Epidermal melanocyte (primary cell): Measurements from ENCODE around the gene GTF2E1.
"Not testable (repeated sequence)": the region's sequence is repeated elsewhere in the genome, so short reads cannot be mapped to it uniquely, and the experiment has no call there.

ENCODE experiments used
- DNase-seq: peaks from one replicate; pipeline ENCODE4 v3.0.0; 2011; ENCODE audit warnings: low spot score; ENCODE audit not compliant: insufficient read length

The GTF2E1 gene

DNA sequence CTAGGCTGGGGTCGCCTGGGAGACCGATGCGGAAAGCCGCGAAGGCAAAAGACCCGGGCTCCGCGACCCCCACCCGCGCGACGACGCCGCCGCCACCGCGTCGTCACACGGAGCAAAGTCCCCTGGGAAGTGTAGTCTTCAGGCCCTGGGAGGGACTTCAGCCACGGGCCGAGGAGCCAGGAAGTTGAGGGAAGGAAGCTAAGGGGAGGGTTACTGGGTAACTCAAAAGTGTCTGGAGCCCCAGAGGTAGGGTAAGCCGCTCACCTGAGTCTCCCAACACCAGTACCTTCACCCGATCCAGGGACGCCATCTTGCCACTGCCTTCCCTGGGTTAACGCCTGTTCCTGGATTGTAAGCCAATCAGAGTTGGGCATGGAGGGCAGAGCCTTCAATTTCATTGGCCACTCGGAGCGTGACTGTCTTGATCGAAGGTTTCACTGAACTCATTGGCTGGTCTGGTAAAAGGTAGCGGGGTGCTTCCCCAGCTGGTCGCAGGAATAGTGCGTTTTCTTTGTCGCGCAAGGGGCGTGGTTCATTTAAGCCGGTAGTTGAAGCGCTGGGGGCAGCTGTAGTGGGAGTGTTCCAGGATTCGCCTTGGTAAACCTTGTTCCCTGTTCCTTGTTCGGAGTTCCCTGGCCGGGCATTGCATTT is at the start of gene GTF2E1, which contains the start of gene RABL3:
Gene GTF2E1 (plus strand): TSS at position 547 of the 651 bp plus-strand sequence. CDS start 7,809 bp downstream, outside the sequence.
Gene RABL3 (minus strand): TSS at position 319 of the 651 bp plus-strand sequence. CDS start 9 bp downstream, at position 310.
- peak; percentile 97 for DNase-seq

DNA sequence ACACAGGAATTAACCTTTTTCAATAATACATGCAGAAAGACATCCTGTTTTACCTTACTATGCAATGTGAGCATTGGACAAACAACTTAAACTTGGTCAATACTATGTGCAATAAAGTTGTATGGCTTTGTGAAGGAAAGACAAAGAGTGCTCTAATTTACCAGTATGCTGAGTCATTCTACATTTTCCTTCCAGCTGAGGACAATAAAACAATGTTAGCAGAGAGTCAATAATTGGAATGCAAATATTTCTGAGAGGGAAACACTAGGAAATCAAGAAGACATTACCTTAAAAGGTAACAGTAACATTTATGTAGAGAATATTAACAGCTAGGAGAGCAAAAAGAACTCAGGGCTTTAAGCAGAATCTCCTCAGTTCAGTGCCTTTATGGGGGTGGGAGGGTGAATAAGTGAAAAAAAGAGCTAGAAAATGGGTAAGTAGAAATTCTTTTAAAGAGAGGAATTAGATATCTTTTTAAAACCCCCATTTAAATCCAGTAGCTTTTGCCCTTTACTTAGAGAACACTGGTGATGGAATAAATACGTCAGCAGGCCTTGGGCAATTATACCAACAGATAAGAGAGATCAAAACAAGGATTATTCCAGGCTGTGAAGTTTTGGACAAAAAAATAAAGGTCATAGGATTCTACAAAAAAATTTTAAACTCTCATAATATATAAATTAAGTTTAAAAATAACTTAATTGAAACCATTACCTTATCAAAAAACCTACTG is 48.9 kb upstream of the GTF2E1 start:
- DNase-seq, result no peak

DNA sequence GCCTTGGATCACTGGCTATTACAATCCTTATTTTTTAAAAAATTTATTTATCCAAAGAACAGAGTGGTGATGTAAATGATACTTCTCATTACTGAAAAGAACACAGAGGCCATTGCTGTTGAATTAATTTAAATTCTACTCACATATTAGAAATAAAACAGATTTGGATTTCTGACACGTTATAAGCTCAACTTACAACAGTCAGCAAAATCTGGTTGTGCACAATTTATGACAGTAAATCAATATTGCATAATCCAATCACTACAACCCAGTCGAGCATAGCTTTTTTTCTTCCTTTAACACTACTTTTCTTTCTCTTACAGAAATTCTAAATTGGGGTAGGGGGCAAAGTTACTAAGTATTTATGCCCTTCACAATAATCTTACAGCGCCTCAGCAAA is 43.2 kb upstream of the GTF2E1 start:
- DNase-seq, result no peak

- no peak for DNase-seq
These were observed 36.5 kb upstream of the GTF2E1 start for GRCh38 chr3:120705884-120706582.

DNA sequence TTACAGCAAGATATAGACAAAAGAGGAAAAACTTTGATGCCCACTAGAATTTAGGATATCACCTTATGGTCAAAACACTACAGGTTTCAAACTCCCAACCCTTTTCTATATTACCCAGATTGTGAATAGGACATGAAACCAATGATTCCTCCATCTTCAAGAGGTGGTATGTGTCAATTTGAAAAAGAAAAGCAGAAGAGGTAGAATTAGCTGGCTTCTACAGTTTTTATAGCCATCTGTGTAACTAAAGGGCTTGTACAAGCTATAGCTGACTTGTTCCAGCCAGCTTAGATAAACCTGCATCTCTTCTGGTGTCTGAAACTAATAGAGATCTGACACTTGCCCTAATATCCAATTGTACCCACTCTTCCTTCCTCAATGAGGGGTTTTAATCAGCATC is 35.6 kb upstream of the GTF2E1 start:
- DNase-seq, result no peak

DNA sequence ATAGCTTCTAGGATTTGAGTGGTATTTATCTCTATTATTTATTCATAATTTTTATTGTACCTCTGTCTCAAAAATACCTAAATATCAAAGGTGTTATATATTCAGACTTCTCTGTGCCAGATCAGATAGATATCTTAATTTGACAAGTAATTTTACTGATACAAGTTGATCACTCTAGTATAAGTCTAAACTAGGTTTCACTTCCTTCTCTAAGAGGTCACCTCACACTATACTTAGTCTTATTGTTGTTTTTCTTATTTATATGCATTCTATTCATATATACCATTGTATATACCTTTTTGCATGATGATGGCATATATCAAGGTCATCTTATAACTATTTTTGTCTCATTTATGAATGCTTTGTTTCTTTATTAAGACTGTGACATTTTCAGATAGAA is 34.1 kb upstream of the GTF2E1 start:
- DNase-seq, result no peak

DNA sequence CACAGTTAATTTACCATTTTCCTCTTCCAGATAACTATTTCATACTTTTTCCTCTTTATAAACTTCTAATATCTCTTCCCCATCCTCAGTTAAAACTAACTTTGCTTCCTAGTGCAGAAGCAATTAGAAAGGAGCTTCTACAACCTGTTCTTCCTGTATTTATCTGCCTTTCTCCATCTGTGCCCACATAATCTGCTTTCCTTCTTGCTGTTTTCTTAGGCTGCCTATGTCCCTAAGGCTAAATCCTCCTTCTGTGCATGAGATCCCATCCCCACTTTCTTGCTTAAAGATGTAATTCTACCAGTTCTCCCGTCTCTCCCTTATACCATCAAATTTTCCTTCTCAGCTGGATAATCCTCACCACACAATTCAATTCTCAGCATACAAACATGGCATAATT is 32.2 kb upstream of the GTF2E1 start:
- DNase-seq, result no peak

GRCh38 chr3:120713262-120713661 is 29.3 kb upstream of the GTF2E1 start:
- DNase-seq, result no peak

DNA sequence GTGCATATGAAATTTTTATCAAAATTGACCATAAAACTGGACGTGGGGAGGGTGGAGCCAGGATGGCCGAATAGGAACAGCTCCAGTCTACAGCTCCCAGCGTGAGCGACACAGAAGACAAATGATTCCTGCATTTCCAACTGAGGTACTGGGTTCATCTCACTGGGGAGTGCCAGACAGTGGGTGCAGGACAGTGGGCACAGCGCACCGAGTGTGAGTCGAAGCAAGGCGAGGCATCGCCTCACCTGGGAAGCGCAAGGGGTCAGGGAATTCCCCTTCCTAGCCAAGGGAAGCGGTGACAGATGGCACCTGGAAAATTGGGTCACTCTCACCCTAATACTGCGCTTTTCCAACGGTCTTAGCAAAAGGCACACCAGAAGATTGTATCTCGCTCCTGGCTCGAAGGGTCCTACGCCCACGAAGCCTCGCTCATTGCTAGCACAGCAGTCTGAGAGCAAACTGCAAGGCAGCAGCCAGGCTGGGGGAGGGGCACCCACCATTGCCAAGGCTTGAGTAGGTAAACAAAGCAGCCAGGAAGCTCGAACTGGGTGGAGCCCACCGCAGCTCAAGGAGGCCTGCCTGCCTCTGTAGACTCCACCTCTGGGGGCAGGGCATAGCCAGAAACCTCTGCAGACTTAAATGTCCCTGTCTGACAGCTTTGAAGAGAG is 23.2 kb upstream of the GTF2E1 start:
- DNase-seq, result not testable (repeated sequence)

DNA sequence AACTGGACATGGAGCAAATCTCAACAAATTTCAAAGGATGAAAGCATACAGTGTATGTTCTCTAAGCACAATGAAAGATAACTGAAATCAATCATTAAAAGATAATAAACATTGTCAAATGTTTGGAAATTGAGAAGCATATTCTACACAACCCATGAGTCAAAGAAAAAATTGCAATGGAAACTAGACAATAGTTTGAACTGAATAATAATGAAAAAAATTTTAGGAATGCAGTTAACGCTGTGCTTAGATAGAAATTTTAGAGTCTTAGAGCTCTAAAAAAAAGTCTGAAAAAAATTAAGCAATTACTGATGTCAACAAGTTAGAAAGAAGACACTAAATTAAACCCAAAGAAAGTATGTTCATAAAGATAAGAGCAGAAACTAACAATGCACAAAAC is 15.8 kb upstream of the GTF2E1 start:
- DNase-seq, result no peak

DNA sequence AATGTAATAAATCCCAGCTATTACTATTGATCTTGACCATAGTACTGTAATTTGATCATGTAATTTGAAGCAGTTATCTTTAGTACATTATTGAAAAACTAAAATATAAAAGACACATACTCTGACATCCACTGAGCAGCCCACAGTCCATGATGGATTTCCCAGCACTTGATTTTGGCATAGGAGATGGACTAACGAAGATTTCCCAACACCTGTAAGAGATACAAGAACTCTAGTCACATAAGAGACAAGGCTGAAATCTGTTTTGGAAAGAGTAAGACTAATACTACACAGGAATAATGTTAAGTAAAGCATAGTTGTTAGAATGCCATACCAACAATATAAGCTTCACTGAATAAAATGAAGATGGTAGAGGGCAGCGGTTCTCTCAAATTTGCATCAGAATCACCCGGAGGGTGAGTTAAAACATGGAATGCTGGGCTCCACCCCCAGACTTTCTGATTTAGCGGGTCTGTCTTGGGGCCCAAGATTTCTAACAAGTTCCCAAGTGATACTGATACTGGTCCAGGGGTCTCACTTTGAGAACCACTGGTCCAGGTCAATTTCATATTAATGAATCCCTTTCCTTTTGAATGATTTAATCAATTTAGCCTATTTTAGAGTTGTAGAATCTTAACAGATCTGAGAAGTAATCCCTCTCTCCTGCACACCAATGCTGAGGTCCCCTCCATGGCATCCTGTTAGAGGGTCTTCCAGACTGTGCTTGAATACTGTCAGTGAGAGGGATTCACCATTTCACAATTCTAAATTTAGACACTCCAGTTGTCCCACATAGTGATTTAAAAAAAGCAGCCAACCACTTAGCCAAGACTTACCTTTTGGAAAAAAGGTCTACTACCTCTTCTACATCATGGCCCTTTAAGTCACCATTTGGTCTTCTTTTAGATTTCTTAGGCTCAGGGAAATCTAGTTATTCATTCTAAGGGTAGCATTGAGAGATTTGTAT is 11.7 kb upstream of the GTF2E1 start:
- DNase-seq, result no peak

- DNase-seq, result not testable (repeated sequence)
These were observed 4.5 kb upstream of the GTF2E1 start for GRCh38 chr3:120738006-120738405.

GRCh38 chr3:120741320-120741719 is 1.2 kb upstream of the GTF2E1 start:
- DNase-seq, result no peak

DNA sequence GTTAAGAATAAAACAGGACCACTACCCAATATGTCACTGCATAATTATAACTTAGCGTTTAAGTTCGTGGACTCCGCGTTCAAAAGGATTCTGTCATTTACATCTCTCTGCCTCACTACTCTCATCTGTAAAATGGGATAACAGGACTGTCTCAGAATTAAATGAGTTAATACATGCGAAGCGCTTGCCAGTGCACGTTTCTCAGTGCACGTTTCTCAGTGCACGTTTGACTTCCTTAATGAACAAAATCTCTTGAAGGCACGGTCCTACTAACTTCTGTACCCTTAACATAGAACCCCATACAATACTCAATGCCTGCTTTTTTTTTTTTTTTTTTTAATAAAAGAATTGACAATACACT is 727 bp upstream of the GTF2E1 start:
- DNase-seq, result no peak

GRCh38 chr3:120742849-120743365 is 363 bp downstream of the GTF2E1 start:
- DNase-seq, result no peak

DNA sequence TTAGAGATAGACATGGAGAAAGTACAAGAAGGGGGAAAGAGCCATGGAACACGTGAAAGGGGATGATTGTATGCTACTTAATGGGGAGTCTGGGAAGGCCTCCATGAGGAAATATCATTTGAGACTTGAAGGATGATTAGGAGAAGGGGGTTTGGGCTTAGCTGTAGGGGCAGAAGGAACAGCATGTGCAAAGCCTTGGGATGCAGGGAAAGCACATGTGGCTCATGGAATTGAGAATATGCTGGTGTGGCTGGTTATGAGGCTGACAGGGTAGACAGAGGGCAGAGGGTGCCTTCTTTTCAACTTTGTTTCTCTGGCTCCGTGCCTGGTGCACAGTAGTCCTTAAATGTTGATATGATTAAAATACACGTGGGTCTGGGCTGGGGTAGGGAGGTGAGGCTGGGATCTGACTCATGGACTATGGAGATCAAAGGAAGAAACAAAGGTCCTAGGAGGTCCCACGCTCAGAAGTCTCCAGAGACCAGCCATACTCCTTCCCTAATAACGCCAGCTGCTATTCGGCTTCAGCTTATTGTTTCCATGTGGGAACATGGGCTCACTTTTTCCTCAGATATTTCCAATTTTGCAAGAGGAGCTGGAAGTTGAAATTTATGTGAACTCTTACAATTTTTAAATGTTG is 1.1 kb downstream of the GTF2E1 start:
- no peak for DNase-seq

DNA sequence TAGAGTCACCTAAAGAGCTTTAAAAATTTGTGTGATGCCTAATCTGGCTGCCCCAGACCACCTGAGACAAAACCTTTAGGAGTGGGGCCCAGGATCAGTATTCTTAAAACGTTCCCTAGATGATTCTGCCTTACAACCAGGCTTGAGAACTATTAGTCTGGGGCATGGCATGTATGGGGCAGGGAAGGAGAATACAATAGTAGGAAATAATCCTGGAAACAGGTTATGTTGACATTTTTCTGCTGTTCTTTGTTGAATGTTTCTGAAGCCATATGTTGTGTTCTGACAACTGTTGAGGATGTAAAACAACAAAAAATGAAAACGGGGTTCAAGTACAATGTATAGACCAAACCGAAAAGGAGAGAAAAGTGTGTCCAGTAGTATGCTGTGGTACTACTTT is 2.9 kb downstream of the GTF2E1 start:
- DNase-seq, result no peak

GRCh38 chr3:120749843-120750242 is 7.3 kb downstream of the GTF2E1 start:
- no peak for DNase-seq

- no peak for DNase-seq
These were observed 9.7 kb downstream of the GTF2E1 start for GRCh38 chr3:120752230-120752629.

DNA sequence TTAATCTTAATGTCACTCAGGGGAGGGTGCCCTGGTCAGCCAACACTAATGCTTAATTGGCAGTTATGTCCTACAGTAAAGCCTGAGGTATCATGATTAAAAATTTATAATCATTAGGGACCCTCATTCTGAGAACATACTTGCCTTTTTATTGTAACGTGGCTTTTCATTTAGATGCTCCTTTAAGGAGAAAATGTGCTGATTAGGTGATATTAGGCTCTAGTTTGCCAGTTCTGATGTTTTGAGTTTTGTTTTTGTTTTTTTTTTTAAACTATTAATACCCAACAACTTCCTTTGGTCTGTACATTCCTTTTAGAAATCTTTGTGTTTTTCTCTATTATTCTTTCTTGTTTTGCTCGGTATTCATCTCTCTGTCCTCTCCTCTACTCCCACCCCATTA is 10.3 kb downstream of the GTF2E1 start:
- no peak for DNase-seq
